ENCODE measurements around the gene EFTUD2. TPM values are rescaled to one million over a fixed set of nuclear protein-coding genes. Genes with fewer than 3 reads are reported as not detected.

EFTUD2 gene
- total RNA-seq, 6 experiments from 2014 or later: 29.9 to 42.4 (median 35.1) TPM

GRCh38 chr17:44917456-44917855 lies 18.2 kb upstream of the EFTUD2 start:
- Histone ChIP-seq H3K9me3 (no peaks in the 10 kb centered on the region), H3K27ac (no peak overlapping the region), H3K27me3 (no peaks in the 10 kb centered on the region), H3K36me3 (no peaks in the 10 kb centered on the region), H3K4me3 (no peak overlapping the region), H3K4me1 (no peaks in the 10 kb centered on the region)
- intact Hi-C loops (cut with DNase I): loop anchor here in 1 of 2 donors (10.0 kb wide), 1 partner anchor 207 kb away; no protein-coding TSS in a partner anchor
- 79% methylated on average over 6 of the region's 6 CpGs for WGBS (ENCODE audit: insufficient coverage, low coverage, low lambda C conversion rate, missing lambda C conversion rate)
- peak in 2 of 3 donors; percentile 23 to 24 for DNase-seq
- no peak for ATAC-seq
- TF ChIP-seq POLR2A (IDR thresholded peaks at IDR 0.05) (no peak), CTCF (IDR thresholded peaks at IDR 0.05) (no peak)

DNA sequence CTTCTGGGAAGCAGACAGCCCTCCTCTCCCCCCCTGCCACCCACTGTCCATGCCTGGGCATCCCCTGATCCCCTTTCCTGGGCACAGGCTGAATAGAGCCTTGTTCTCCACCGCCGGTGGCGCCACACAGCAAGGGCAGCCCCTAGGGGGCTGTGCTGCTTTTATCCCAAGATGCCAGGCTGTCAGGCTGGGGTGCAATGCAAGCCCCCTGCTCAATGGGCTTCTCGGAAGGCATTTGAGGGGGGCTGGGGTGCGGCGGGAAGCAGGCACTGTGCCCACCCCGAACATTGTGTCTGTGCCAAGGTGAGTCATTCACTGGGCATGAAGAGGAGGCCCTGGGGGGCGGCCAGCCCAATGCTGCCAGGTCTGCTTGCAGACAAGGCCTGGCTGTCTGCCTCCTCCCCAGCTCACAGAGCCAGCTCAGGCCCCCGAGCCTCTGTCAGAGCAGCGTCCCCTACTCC lies 17.6 kb upstream of the EFTUD2 start:
- Histone ChIP-seq H3K9me3 (no peaks in the 10 kb centered on the region), H3K4me3 (no peak overlapping the region), H3K27ac (no peak overlapping the region), H3K36me3 (no peaks in the 10 kb centered on the region), H3K4me1 (peaks cover 0 to 2% (median under 1%) of the 10 kb centered on the region in 4 donors), H3K27me3 (no peaks in the 10 kb centered on the region)
- intact Hi-C loops (cut with DNase I): loop anchor here in 1 of 2 donors (10.0 kb wide), 1 partner anchor 208 kb away; no protein-coding TSS in a partner anchor
- ATAC-seq: peak in 2 of 4 donors; percentile 27 to 39
- WGBS (ENCODE audit: insufficient coverage, low coverage, low lambda C conversion rate, missing lambda C conversion rate): 73% methylated on average over 3 of the region's 10 CpGs
- TF ChIP-seq POLR2A (IDR thresholded peaks at IDR 0.05) (no peak), CTCF (IDR thresholded peaks at IDR 0.05) (no peak)
- peak; percentile 26 to 61 (median 55) for DNase-seq

DNA sequence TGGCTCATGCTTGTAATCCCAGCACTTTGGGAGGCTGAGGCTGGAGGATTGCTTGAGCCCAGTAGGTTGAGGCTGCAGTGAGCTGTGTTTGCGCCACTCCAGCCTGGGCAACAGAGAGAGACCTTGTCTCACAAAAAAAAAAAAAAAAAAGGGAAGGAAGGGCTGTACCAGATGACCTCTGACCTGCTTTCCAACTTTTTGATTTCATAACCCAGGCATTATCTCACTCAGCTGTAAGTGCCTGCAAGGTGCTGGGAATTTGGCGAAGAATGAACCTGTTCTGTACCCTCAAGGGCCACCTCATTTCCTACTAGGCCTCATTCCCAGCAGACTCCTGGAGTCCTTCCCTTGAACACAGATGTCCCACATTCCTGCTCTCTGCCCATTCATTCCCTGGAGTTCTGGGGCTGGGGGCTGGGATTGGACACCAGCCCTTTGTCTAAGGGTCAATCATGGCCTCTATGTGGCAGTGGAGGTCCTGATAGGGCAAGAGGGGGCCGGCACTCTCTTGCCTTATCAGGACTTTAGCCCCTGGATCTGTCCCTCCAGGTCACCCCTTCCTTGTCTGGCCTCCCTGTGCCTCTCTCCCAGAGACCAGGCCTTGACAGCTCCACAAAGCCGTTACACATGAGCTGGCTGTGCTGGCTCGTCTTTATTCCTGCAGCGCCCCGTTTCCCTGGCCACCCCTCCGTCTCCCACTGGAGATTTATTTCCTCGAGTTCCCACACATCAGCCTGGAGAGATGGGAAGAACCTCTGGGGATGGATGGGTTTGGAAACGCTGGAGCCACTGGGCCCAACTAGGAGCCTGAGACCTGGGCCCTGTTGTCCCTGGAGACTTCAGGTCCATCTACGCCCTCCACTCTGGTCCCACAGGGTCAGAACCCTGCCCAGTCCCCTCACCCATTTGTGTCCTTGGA lies 16.9 kb upstream of the EFTUD2 start:
- H3K9me3 ChIP-seq: no peaks in the 10 kb centered on the region
- ATAC-seq (peak in 1 of 4 donors; percentile 18), DNase-seq (peak in 1 of 3 donors; percentile 37)
- WGBS (ENCODE audit: insufficient coverage, low coverage, low lambda C conversion rate, missing lambda C conversion rate): 68% methylated on average over 8 of the region's 11 CpGs
- no peak overlapping the region for H3K27ac ChIP-seq
- intact Hi-C loops (cut with DNase I): loop anchor here in 1 of 2 donors (10.0 kb wide), 1 partner anchor 209 kb away; no protein-coding TSS in a partner anchor
- no peaks in the 10 kb centered on the region for H3K27me3 ChIP-seq
- H3K4me3 ChIP-seq: no peak overlapping the region
- peaks cover 0 to 9% (median 4%) of the 10 kb centered on the region in 4 donors for H3K4me1 ChIP-seq
- no peaks in the 10 kb centered on the region for H3K36me3 ChIP-seq
- TF ChIP-seq POLR2A (IDR thresholded peaks at IDR 0.05) (no peak), CTCF (IDR thresholded peaks at IDR 0.05) (no peak)

GRCh38 chr17:44915321-44915726 lies 16.1 kb upstream of the EFTUD2 start, which contains the start of gene GFAP:
TSS of gene GFAP (minus strand) at chr17:44915500. CDS start at chr17:44915486, 14 bp downstream.
- no peak within 1 kb of the TSS for H3K4me3 ChIP-seq
- TF ChIP-seq POLR2A (IDR thresholded peaks at IDR 0.05) (no peak), CTCF (IDR thresholded peaks at IDR 0.05) (no peak)
- no peak within 1 kb of the TSS for H3K27ac ChIP-seq
- H3K4me1 ChIP-seq: peaks cover 0 to 10% (median 4%) of the 10 kb centered on the region in 4 donors
- H3K9me3 ChIP-seq: no peaks in the 10 kb centered on the region
- DNase-seq (peak in 1 of 3 donors; percentile 46), ATAC-seq (no peak)
- H3K27me3 ChIP-seq: no peaks in the 10 kb centered on the region
- intact Hi-C loops (cut with DNase I): loop anchor here in 1 of 2 donors (10.0 kb wide), 1 partner anchor 209 kb away; no protein-coding TSS in a partner anchor
- no peaks in the 10 kb centered on the region for H3K36me3 ChIP-seq
- WGBS (ENCODE audit: insufficient coverage, low coverage, low lambda C conversion rate, missing lambda C conversion rate): 60% methylated on average over 4 of the region's 17 CpGs
